H4 (cell line): ENCODE measurements around the gene IGF2BP2. TPM values are rescaled to one million over a fixed set of nuclear protein-coding genes. Genes with fewer than 3 reads are reported as not detected.
"Not testable (repeated sequence)": the region's sequence is repeated elsewhere in the genome, so short reads cannot be mapped to it uniquely, and the experiment has no call there.

ENCODE experiments used
- DNase-seq: peaks from one replicate; pipeline ENCODE4 v3.0.0-alpha.2; 2015; ENCODE audit warnings: low spot score
- total RNA-seq: library from RNA; depleted of rRNA; stranded (reverse); fragments of >200 nt; shearing (Covaris generic); gene quantifications from 2 replicates; pipeline ENCODE4 v1.2.3, GENCODE V29; 2014

IGF2BP2 gene
- total RNA-seq, 1 experiment from 2014 or later, result 23.7 TPM

- peak; percentile 66 for DNase-seq
Measured at GRCh38 chr3:185807445-185808068, 17.3 kb downstream of the IGF2BP2 start.

- DNase-seq, result not testable (repeated sequence)
Measured at GRCh38 chr3:185798831-185799110, 26.1 kb downstream of the IGF2BP2 start.

DNA sequence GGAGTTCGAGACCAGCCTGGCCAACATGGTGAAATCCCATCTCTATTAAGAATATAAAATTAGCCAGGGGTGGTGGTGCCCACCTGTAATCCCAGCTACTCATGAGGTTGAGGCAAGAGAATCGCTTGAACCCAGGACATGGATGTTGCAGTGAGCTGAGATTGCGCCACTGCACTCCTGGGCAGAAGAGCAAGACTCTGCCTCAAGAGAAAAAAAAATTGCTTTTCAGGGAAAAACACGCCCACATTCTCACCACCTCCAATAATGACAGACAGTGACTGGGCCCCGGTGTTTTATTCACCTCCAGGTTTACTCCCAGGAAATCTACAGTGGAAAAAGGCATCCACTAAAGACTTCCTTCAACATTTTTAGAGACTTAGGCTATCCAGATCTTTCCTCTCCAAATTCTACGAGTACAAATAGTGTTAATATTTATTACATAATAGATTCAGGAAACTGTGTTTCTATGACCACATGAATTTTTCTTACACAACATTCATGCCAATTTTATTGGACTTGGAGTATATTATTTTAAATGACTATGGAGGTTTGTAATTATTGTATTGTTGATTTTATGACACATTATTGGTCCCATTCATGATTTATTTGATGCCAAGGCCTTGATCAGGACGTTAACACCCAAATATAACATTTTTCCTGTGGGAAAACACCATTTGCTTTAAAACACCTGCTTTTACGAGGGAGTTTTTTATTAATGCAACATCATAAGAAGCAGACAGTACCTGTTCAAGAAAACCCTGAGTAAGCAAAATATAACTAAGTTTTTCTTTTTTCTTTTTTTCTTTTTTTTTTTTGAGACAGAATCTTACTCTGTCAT, 26.6 kb downstream of the IGF2BP2 start:
- DNase-seq, result no peak

DNA sequence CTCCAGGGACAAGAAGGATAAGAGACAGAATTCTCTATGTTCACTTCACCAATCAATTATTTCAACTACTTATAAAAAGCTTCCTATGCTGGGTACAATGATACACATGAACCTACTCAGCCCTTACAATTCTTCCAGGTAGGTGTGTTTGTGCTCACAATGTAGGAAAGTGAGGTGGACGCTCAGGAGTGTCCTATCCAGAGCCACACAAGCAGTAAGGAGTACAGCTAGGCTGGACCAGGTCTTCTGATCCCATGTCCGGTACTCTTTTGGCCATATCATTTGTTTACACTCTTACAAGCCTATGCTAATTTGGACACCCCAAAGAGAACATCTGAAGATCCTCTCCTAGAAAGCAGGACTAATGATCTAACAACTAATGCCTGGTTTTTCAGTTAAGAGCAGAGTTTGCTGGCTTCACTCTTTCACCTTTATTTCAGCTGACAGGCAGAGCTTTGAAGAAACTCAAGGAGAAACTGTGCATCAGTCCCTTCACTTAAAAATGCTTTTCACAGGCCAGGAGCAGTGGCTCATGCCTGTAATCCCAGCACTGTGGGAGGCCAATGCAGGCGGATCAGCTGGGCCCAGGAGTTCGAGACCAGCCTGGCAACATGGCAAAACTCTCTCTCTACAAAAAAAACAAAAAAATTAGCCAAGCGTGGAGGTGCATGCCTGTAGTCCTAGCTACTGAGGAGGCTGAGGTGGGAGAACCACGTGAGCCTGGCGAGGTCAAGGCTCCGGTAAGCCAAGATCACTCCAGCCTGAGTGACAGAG, 27.5 kb downstream of the IGF2BP2 start:
- DNase-seq, result no peak

DNA sequence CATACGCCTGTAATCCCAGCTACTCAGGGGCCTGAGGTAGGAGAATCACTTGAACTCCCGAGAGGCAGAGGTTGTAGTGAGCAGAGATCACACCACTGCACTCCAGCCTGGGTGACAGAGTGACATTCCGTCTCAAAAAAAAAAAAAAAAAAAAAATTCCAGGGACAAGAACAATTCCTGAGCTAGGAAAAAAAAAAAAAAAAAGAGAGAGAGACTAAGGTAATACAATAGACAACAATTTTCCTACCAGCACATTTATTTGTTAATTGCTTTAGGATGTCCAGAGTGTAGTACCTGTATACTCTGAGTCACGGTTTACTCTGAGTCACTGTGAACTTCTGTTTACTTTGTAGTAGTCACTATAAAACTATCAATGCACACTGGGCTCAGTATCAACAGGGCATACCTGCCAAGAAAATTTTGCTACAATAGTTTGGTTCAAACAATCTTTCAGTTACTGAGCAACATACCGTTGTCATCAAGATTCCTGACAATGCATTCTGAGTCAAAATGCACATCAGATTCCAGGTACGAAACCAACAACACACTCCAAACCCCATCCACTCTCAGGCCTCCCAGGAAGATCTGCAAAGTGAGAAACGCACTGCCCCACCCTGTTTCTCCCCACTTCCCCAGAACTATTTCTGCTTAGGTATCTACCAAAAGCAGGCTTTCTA, 28.3 kb downstream of the IGF2BP2 start:
- DNase-seq, result peak; percentile 63

DNA sequence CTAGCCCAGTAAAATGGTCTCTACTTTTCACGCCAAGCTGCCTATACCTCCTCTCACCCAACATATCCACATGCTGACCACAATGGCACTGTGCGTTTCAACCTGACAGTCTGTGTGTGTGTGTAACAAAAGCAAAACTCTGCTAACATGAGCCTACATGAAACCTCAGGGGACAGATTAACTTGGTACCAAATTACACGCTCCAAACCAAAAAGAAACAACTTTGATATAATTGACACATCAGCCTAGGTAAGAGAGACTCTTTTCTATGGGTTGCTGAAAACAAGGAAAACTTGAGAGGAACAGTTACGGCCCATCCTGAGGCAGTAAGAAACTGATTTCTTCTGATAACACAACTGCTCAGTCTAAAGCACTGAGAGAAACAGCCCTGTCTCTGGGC, 31.5 kb downstream of the IGF2BP2 start:
- no peak for DNase-seq

GRCh38 chr3:185792955-185793354, 31.9 kb downstream of the IGF2BP2 start:
- no peak for DNase-seq

DNA sequence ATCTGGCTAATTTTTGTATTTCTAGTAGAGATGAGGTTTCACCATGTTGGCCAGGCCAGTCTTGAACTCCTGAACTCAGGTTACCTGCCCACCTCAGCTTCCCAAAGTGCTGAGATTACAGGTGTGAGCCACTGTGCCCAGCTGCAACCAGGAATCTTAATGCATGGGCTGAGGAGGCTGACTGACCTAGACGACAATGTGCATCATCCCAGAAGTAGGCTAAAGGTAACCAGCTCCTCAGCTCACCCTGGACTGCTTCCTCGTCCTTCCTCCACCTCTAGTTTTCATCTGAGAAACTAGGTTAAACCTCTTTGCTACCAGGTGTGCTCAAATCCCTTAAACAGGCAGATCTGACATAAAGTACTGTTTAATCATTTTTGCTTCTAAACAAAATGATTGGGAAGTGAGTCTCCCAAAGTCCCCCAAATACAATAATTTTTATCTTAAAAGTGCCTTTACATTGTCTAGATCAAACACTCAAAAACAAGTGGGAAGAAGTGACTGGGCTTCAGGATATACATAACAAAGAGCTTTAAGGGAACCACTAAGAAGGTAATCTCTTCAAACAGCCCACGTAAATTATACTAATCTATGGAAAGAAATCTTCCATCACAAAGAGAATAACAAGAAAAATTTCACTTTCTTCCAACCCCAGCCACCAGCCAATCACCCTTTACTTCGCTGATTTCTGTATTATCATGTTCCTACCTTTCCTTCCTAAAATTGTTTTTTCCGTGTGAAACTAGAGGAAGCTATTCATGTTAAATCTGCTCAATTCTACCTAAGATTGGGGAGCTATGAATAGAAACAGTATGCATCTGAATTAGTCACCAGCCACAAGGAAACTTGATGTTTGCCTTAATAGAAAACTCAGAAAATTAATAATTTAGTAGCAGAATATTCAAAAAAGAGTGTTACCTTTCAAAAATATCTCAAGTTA, 34.7 kb downstream of the IGF2BP2 start:
- DNase-seq, result no peak

DNA sequence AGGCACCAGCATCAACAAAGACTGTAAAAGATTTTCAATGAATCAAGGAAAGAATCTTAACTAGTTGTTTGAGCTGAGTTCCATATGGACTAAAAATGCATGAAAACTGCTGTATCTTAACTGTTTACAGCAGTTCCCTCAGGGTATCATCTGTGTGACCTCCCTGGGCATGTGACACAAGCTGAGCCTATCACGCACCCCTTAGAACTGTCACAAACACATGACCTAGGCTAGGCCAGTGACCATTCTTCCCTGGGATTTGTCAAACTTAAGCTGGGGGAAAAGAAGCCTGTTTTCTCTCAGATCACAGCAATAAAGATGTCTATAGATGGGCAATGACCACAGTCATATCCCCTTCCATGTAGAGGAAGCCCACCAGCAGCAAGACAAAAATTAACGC, 35.7 kb downstream of the IGF2BP2 start:
- DNase-seq, result no peak

- DNase-seq, result no peak
Measured at GRCh38 chr3:185788292-185788691, 36.5 kb downstream of the IGF2BP2 start.

GRCh38 chr3:185786956-185787877, 37.6 kb downstream of the IGF2BP2 start:
- DNase-seq, result no peak

GRCh38 chr3:185786258-185786657, 38.6 kb downstream of the IGF2BP2 start:
- DNase-seq, result not testable (repeated sequence)

DNA sequence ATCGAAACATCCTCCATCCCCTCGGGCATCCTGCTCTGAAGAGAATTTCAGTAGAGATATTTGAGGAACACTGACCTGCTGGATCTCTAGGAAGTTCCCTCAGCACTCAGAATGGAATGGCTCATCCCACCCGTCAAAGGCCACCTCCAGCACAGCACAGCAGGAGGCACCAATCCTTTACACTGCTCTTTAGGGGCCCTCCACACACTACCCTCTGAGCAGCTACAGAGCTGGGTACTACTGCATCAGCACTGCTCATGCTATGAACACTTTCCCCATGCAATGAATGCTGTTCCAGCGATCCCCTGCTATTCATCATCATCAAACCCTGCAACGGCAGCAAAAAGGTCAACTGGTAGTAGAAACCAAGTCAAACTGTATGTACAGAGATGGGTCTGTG, 40.5 kb downstream of the IGF2BP2 start:
- DNase-seq, result no peak

DNA sequence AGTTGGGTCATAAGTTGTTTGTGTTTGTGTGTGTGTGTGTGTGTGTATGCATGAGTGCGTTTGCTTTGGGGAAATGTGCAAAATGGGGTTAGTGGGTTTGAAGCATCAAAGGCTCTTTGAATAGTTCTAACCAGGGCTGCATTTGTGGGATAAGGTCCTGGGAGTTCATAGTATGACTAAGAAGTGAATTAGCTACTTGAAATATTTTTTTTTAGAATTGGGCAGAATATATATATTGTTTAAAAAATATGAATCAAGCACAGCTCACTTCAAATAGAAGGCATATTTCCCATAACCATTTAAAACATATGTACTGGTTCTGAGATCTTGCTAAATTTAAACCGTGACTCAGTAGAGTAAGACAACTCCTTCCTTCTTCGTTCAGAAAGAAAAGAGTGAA, 43.1 kb downstream of the IGF2BP2 start:
- no peak for DNase-seq

- DNase-seq, result no peak
Measured at GRCh38 chr3:185779461-185779860, 45.4 kb downstream of the IGF2BP2 start.

- DNase-seq, result no peak
Measured at GRCh38 chr3:185778821-185779220, 46.0 kb downstream of the IGF2BP2 start.

DNA sequence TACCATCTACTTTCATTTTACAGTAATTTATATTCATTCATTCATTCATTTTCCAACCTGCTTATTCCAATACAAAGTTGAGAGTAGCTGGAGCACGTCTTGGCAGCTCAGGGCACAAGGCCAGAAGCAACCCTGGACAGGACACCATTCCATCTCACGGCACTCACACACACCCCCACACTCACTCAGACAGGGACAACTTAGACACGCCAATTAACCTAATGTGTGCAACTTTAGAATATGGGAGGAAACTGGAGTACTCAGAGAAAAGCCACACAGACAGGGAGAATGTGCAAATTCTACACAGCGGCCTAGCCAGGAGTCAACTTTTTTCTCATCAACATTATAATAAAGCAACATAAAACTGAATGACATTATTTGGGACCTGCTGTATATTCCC, 46.7 kb downstream of the IGF2BP2 start:
- no peak for DNase-seq

GRCh38 chr3:185770109-185770508, 54.7 kb downstream of the IGF2BP2 start:
- DNase-seq, result no peak

DNA sequence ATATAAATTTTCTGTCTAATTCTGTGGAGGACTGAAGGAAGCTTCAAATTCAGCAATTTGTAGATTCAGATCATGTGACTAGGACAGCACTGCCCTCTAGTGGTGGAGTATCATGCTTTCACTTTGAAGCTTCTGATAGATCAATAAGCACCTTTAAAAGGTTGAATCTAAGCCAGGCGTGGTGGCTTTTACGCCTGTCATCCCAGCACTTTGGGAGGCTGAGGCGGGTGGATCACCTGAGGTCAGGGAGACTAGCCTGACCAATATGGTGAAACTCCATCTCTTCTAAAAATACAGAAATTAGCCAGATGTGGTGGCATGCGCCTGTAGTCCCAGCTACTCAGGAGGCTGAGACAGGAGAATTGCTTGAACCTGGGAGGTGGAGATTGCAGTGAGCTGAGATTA, 56.3 kb downstream of the IGF2BP2 start:
- peak; percentile 39 for DNase-seq
